Astrocyte (in vitro differentiated cells and primary cell): ENCODE results near the gene LRCH4.

Experiments
- CTCF ChIP-seq: IDR thresholded peaks from 2 replicates; pipeline ENCODE4 v1.5.1; 2011; ENCODE audit warnings: low read depth, mild to moderate bottlenecking, inconsistent platforms, low read length, moderate library complexity; ENCODE audit not compliant: insufficient read depth
- EZH2 ChIP-seq: IDR thresholded peaks from 2 replicates; pipeline ENCODE4 v1.6.1; 2012; ENCODE audit warnings: mild to moderate bottlenecking, low read length, inconsistent platforms; ENCODE audit not compliant: insufficient read depth

- TF ChIP-seq CTCF (no peak), EZH2 (no peak)
These were observed 14.8 kb upstream of the LRCH4 start for GRCh38 chr7:100600730-100601038.
